GM19025 (cell line): ENCODE measurements around the gene XRCC1.

Source experiments
- ATAC-seq: cut with Tn5 transposase; IDR thresholded peaks from one replicate; pipeline ENCODE4 v1.9.1; 2021; ENCODE audit warnings: mild to moderate bottlenecking, low read depth, moderate library complexity; ENCODE audit not compliant: unreplicated experiment

XRCC1 gene

DNA sequence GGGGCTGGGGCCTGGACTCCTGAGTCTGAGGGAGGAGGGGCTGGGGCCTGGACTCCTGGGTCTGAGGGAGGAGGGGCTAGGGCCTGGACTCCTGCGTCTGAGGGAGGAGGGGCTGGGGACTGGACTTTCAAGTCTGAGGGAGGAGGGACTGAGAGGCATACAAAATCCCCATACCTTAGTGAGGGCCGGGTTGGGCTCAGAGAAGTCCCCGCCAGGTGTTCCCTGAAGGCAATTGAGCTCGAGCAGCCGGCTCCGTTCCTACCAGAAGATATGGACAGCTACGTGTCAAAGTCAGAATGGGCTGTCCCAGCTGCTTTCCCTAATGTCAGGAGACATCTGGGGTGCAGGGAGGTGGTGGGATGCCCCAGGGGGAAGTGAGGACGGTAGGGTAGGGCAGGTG, 80.2 kb downstream of the XRCC1 start:
- ATAC-seq = no peak
